Motor neuron (in vitro differentiated cells): ENCODE results near the gene RRP9. TPM values are rescaled to one million over a fixed set of nuclear protein-coding genes. Genes with fewer than 3 reads are reported as not detected.

ENCODE experiments used
- ATAC-seq, 8 experiments: fragments of 200-7000 bp; cut with Tn5 transposase; replicated peaks in 6 of 8; 2 replicates each; pipeline ENCODE4 v1.8.0; 2021; ENCODE audit warnings: mild to moderate bottlenecking in 8 of 8, moderate library complexity in 8 of 8
- H3K27ac ChIP-seq, 2 donors: fragments of 250-450 bp; sonication (Bioruptor Pico); 2 replicates each; pipeline ENCODE4 v1.9.0; 2021; ENCODE audit warnings: antibody characterized with exemption in 2 of 2, mild to moderate bottlenecking in 2 of 2, moderate library complexity in 1 of 2
- H3K4me1 ChIP-seq, 2 donors: fragments of 250-450 bp; sonication (Bioruptor Pico); replicated peaks in 1 of 2; 2 replicates each; pipeline ENCODE4 v1.6.1; 2021; ENCODE audit warnings: antibody characterized with exemption in 2 of 2, mild to moderate bottlenecking in 2 of 2, moderate library complexity in 1 of 2
- H3K4me3 ChIP-seq, 5 donors: fragments of 250-450 bp; sonication (Bioruptor Pico); 2 replicates each; pipeline ENCODE4 v1.9.0; 2021; ENCODE audit warnings: antibody characterized with exemption in 5 of 5, mild to moderate bottlenecking in 5 of 5, moderate library complexity in 4 of 5
- WGBS, 10 experiments: fragments of 450-650 bp; shearing (Covaris generic); methylation state at CpG; one replicate each; pipeline ENCODE4 v1.0.0; 2022; 5-methylcytosine and 5-hydroxymethylcytosine counted together
- in situ Hi-C, 9 experiments: fragments of 400-800 bp; cut with MboI; loops; one replicate each; pipeline ENCODE4 v1.15.0; 2021; ENCODE audit warnings: low sequenced_read_pairs in 9 of 9, low pct_unique_long_range_greater_than_20kb in 2 of 9; ENCODE audit not compliant: unreplicated experiment in 9 of 9
- total RNA-seq, 8 experiments: library from RNA; unstranded; fragments of 300-600 nt; gene quantifications; 2 replicates each; pipeline versions ENCODE4 v1.2.3 to v1.2.4, GENCODE V29; 2022

RRP9 gene
- total RNA-seq, 8 experiments from 2014 or later: 12.0 to 55.7 (median 21.9) TPM

DNA sequence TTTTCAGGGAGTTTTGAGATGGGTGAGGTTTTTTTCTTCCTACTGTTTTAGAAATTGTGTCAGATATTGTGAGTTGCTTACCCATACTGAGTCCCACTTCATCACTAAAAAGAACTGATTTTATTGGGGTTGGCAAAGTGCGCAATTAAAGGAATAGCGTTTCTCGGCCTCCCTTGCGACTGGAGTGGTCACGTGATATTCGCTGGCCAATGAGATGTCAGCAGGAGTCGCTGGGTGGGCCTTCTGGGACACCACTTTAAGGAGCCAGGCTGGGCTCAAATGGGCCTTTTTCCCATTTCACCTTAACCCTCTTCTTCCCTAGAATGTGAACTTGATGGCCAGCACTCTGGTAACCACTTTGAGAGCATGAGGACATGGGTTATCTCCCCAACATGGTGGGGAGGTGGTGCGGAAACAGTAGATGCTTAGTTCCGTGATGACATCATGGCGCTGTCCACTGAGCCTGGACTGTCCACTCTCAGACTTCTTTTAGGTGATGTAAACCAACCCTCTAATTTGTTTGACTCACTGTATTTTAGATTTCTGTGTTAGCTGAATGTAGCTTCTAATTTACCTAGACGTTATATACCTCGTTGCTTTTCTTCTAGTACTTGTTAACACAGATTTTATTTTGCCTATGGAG, 53.1 kb downstream of the RRP9 start:
- Histone ChIP-seq H3K4me3 (no peak overlapping the region), H3K4me1 (no peaks in the 10 kb centered on the region), H3K27ac (no peak overlapping the region)
- in situ Hi-C loops: no loop called here
- ATAC-seq: no peak
- WGBS, 10 experiments: 27 to 98% (median 84%) methylated on average over 1 to 12 of the region's 12 CpGs

GRCh38 chr3:51887620-51888019, 54.1 kb downstream of the RRP9 start:
- 60 to 100% (median 100%) methylated on average over 1 of the region's 2 CpGs; no CpG with 5 or more reads in 5 of the 10 experiments for WGBS, 10 experiments
- Histone ChIP-seq H3K4me1 (no peaks in the 10 kb centered on the region), H3K27ac (no peak overlapping the region), H3K4me3 (no peak overlapping the region)
- no peak for ATAC-seq
- in situ Hi-C loops: no loop called here

DNA sequence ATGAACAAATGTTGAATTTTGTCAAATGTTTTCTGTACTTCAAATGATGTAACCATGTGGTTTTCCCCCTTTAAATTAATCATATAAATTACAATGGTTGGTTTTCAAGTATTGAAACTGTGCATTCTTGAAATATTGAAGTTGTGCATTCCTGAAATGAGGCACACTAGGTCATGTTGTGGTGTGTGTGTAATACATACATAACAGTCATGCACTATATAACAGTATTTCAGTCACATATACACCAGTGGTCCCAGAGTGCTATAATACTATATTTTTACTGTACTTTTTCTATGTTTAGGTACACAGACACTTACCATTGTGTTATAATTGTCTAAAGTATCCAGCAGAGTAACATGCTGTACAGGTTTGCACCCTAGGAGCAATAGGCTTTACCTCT, 55.3 kb downstream of the RRP9 start:
- ATAC-seq: no peak
- no peaks in the 10 kb centered on the region for H3K4me1 ChIP-seq
- in situ Hi-C loops: no loop called here

More for the DNA sequence above, 55.3 kb downstream of the RRP9 start:
- Histone ChIP-seq H3K27ac (no peak overlapping the region), H3K4me3 (no peak overlapping the region)

Other genes starting within 250 kb of the RRP9 start
- gene GRM2, start 234.8 kb downstream of the RRP9 start, total RNA-seq: 10 to 100 TPM in 1 of 8 experiments, 1 to 10 TPM in 3, under 1 TPM in 4; 0.27 to 22.1 (median 2.5) TPM
- gene IQCF6, start 162.7 kb downstream of the RRP9 start, total RNA-seq: not detected
- gene IQCF2, start 80.3 kb downstream of the RRP9 start, total RNA-seq: not detected
- not detected for gene IQCF5, start 66.3 kb downstream of the RRP9 start, total RNA-seq
- gene IQCF1, start 38.6 kb downstream of the RRP9 start, total RNA-seq: under 1 TPM in 1 of 8 experiments, not detected in 7; 0.22 TPM
- gene PARP3, start 459 bp upstream of the RRP9 start, total RNA-seq: 10 to 100 TPM in 3 of 8 experiments, 1 to 10 TPM in 5; 2.7 to 40.4 (median 6.9) TPM
- gene GPR62, start 13.5 kb upstream of the RRP9 start, total RNA-seq: 1 to 10 TPM in 1 of 8 experiments, under 1 TPM in 6, not detected in 1; 0.25 to 2.3 (median 0.66) TPM
- 100 to 1,000 TPM in 5 of 8 experiments, 10 to 100 TPM in 3; 10.6 to 338 (median 121) TPM for gene PCBP4, start 25.6 kb upstream of the RRP9 start, total RNA-seq
- 10 to 100 TPM in 4 of 8 experiments, 1 to 10 TPM in 4; 2.8 to 62.1 (median 13.7) TPM for gene ABHD14B, start 32.1 kb upstream of the RRP9 start, total RNA-seq
- 10 to 100 TPM in 7 of 8 experiments, 1 to 10 TPM in 1; 7.4 to 46.3 (median 30.8) TPM for gene ABHD14A, start 33.2 kb upstream of the RRP9 start, total RNA-seq
- 100 to 1,000 TPM in 1 of 8 experiments, 10 to 100 TPM in 6, 1 to 10 TPM in 1; 6.0 to 136 (median 22.4) TPM for gene ACY1, start 41.6 kb upstream of the RRP9 start, total RNA-seq
- 1,000 to 10,000 TPM; 1,304 to 2,666 (median 2,366) TPM for gene RPL29, start 54.0 kb upstream of the RRP9 start, total RNA-seq
- gene DUSP7, start 114.7 kb upstream of the RRP9 start, total RNA-seq: 10 to 100 TPM in 2 of 8 experiments, 1 to 10 TPM in 6; 6.9 to 12.9 (median 8.8) TPM
- 10 to 100 TPM in 2 of 8 experiments, 1 to 10 TPM in 6; 1.2 to 13.2 (median 3.0) TPM for gene POC1A, start 212.5 kb upstream of the RRP9 start, total RNA-seq